Astrocyte of the cerebellum (primary cell): Measurements from ENCODE around the gene M6PR.
"Not testable (repeated sequence)": the region's sequence is repeated elsewhere in the genome, so short reads cannot be mapped to it uniquely, and the experiment has no call there.

Experiments used
- DNase-seq: peaks from one replicate; pipeline ENCODE4 v3.0.0-alpha.2; 2011; ENCODE audit warnings: low read depth
- H3K4me3 ChIP-seq: 2 replicates; pipeline ENCODE4 v1.5.1; 2011; ENCODE audit warnings: mild to moderate bottlenecking, low read depth, low read length, moderate library complexity
- in situ Hi-C: cut with HindIII; loops from 2 replicates; pipeline ENCODE4 v1.10.0; 2017; ENCODE audit warnings: low sequenced_read_pairs
- TF ChIP-seq, protein P1 (sequence below): IDR thresholded peaks from 2 replicates; pipeline ENCODE4 v1.5.1; 2012; ENCODE audit warnings: low read length, low read depth, moderate library complexity, mild to moderate bottlenecking; ENCODE audit errors: missing control alignments

M6PR gene

DNA sequence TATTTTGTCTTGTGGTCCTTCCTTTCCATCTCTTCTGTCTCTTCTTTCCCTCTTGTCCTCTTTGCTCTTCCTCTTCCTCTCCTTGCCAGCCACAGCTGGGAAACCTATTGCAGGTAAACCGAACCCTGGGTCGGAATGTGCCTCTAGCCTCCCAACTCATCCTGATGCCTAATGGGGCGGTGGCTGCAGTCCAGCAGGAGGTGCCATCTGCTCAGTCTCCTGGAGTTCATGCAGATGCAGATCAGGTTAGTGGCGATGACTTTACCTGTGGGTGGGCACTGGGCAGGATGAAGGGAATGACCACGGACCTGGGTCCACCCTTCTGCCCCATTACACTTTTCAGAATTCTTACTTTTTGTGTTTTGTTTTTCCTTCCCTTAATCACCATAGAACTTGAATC lies 26.9 kb downstream of the M6PR start:
- TF ChIP-seq, protein P1, sequence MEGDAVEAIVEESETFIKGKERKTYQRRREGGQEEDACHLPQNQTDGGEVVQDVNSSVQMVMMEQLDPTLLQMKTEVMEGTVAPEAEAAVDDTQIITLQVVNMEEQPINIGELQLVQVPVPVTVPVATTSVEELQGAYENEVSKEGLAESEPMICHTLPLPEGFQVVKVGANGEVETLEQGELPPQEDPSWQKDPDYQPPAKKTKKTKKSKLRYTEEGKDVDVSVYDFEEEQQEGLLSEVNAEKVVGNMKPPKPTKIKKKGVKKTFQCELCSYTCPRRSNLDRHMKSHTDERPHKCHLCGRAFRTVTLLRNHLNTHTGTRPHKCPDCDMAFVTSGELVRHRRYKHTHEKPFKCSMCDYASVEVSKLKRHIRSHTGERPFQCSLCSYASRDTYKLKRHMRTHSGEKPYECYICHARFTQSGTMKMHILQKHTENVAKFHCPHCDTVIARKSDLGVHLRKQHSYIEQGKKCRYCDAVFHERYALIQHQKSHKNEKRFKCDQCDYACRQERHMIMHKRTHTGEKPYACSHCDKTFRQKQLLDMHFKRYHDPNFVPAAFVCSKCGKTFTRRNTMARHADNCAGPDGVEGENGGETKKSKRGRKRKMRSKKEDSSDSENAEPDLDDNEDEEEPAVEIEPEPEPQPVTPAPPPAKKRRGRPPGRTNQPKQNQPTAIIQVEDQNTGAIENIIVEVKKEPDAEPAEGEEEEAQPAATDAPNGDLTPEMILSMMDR = no peak
- in situ Hi-C loops = no loop called here
- no peak overlapping the region for H3K4me3 ChIP-seq
- no peak for DNase-seq

GRCh38 chr12:8919643-8920042 lies 29.8 kb downstream of the M6PR start:
- in situ Hi-C loops, DNase-seq, H3K4me3 ChIP-seq: not testable (repeated sequence)

- in situ Hi-C loops = no loop called here
- no peak for DNase-seq
- TF ChIP-seq, protein P1 = no peak
- H3K4me3 ChIP-seq = no peak overlapping the region
These were observed 31.7 kb downstream of the M6PR start for GRCh38 chr12:8917751-8918150.

DNA sequence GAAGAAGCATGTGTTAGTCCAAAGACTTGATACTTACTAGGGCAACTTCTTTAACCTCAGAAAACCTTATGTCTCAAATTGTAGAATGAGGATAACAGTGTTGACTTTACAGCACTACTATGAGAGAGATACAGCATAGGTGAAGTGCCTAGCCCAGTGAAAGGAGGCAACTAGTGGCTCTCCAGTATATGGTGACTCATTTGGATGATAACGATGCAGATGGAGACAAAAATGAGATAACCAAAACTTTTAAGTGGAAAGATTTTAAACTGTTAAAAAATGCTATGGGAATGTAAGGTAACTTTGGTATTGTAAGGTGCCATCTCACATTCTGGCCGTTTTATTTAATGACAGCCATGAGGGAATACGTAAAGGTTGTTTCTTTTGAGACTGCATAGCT lies 32.4 kb downstream of the M6PR start:
- in situ Hi-C loops = no loop called here
- DNase-seq = no peak
- no peak overlapping the region for H3K4me3 ChIP-seq
- TF ChIP-seq, protein P1 = no peak

- H3K4me3 ChIP-seq = peak overlapping the region; percentile 77
- no peak for DNase-seq
- TF ChIP-seq, protein P1 = no peak
- in situ Hi-C loops = no loop called here
These were observed 33.3 kb downstream of the M6PR start for GRCh38 chr12:8916154-8916553.

- DNase-seq = no peak
- in situ Hi-C loops = no loop called here
- H3K4me3 ChIP-seq = peak overlapping the region; percentile 77
- TF ChIP-seq, protein P1 = no peak
These were observed 34.5 kb downstream of the M6PR start for GRCh38 chr12:8914716-8915526.

- TF ChIP-seq, protein P1 = peak; percentile 67
- peak; percentile 49 for DNase-seq
- H3K4me3 ChIP-seq = peak within 1 kb of the TSS; percentile 77
- in situ Hi-C loops = not testable (repeated sequence)
These were observed 35.3 kb downstream of the M6PR start, which contains the start of gene PHC1 for GRCh38 chr12:8914033-8914715. PHC1 (plus strand) TSS chr12:8914509; CDS start chr12:8917678, 3,169 bp downstream.
